GM18511 (cell line): Measurements from ENCODE around the gene GIPC1.
"Not testable (repeated sequence)": the region's sequence is repeated elsewhere in the genome, so short reads cannot be mapped to it uniquely, and the experiment has no call there.

Experiments used
- ATAC-seq: cut with Tn5 transposase; IDR thresholded peaks from one replicate; pipeline ENCODE4 v1.9.1; 2021; ENCODE audit warnings: mild to moderate bottlenecking, moderate library complexity; ENCODE audit not compliant: unreplicated experiment

GIPC1 gene, protein sequence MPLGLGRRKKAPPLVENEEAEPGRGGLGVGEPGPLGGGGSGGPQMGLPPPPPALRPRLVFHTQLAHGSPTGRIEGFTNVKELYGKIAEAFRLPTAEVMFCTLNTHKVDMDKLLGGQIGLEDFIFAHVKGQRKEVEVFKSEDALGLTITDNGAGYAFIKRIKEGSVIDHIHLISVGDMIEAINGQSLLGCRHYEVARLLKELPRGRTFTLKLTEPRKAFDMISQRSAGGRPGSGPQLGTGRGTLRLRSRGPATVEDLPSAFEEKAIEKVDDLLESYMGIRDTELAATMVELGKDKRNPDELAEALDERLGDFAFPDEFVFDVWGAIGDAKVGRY

DNA sequence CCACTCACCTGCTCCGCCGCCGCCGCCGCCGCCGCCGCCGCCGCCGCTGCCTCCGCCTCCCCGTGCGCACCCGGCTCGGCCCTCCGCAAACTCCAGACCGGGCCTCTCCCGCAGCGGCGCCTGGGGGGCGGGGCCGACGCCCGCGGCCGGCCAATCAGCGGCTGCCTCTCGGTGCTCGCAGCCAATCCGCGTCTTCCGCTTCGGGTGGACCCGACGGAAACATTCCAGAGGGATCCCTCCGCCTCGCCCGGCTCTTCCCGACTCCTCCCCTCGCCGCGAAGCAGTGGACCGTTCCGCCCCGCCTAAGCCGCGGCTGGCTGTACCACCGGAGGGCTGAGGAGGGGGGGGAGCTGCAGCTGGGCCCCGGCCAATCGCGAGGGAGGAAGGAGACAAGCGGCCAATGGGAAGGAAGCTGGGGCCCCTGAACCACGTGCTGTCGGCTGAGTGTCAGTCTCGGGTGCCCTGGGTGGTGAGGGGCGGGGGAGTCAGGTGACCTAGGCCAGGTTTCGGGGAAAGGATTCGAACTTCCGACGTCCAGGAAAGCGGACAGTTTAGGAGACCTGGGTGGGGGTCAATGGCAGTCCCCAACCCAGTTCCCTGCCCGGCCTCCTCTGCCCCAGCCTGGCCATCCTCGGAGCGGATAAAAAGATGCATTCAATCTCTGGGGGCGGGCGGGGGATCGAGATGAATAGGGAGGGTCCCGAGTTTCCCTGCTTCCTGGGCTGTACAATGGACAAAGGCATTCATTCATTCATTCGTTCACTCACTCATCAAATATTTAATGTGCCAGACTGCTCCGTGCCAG lies at the start of gene GIPC1:
Gene GIPC1 (minus strand): TSS at position 99 of the 805 bp plus-strand sequence. CDS start 13,151 bp downstream, outside the sequence.
- peak; percentile 76 for ATAC-seq

DNA sequence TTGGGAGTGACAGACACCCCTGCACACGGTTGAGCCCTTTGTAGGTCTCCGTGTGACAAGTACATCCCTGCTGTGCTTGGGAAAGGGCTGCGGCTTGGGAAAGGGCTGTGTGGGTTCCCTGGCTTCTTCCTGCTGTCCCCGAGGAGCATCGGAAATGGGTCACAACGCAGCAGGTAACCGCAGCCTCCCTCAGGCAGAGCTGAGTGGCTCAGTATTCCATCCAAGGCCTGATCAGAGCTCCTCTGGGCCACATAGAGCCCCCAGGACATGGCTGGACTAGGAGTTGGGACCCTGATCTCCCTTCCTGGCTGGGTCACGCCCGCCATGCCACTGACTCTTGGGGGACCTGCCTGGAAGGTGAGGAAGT lies 49.8 kb upstream of the GIPC1 start:
- ATAC-seq: no peak

DNA sequence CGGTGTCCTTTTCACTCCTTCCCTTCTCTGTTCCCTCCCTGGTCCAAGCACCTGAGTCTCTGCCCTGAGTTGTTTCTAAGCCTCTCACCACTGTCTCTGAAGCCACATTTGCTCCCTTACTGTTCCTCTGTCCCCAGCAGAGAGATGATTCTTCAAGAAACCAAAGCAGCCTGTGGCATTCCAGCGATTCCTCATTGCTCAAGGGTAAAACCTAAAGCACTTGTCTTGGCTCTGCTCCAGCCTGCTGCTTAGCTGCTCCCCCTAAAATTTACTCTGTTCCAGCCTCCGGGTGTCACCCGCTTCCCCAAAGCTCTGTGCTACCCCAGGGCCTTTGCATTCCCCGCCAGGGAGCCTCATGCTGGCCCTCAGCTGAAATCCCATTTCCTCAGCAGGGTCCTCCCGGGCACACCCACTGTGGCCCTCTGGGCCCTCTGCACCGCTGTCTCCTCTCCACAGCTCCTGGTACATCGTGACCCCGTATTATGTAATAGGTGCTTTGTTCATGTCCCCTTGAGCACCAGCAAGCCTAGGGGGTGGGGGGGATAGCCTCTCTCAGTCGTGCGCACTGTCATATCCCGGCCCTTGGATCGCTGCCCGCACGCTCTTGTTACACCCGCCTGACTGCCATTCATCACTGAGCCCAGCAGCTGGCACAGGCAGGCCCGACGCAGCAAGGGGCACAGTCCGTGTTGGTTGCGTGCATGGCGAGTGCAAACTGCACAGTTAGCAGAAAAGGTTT lies 49.2 kb upstream of the GIPC1 start:
- ATAC-seq: no peak

DNA sequence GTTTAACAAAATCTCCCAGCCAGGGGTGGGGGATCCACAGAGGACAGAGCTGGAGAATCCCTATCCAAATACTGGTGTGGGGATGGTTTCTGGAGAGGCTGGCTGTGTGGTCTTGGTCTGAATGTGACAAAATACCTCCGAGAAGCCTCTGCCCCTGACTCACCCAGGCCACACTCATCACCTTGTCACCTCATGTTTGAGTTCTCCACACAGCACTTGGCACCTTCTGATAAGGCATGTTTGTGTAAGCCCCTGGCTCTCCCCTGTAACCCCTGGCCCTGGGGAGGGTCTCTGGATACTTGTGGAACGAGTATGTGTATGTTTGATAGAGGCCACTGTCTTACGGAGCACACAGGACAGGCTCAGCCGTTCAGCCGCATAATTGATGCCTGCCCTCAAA lies 48.1 kb upstream of the GIPC1 start:
- no peak for ATAC-seq

DNA sequence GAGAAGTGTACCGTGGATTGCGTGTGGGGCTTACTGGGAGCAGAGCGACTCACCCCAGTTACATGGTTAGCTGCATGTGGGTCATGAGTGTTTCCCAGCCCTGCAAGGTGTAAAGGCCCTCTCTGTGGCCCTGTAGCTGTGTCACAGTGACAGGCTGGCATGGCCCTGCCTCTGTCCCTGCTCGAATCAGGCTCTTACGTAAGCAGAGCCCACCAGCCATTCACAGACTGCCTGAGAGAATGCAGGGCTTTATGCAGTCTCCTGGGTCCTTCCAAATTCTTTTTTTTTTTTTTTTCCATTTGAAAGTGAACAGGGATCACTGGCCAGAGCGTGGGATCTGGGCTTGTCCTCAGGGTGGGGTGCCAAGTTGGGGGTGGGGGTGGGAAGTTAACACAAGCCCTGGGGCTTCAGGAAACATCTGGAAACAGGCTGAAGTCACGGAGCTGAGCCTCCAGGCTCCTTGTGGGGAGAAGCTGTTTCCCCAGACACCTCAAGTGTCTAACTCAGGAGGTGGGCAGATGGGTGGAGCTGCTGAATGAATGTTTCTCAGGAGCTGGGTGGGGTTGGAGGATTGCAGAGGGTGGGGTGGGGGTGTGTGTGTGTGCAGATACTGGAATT lies 46.9 kb upstream of the GIPC1 start:
- ATAC-seq: no peak

DNA sequence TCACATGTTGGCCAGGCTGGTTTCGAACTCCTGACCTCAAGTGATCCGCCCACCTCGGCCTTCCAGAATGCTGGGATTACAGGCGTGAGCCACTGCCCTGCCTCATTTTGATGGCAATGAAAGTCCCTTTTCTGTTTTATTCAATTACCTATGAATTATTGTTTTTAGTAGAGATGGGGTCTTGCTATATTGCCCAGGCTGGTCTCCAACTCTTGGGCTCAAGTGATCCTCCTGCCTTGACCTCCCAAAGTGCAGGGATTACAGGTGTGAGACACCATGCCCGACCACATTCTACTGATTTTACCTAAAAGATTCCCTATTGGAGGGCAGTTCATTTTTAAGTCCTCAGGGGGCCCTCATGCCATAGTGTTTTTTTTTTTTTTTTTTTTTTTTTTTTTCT lies 46.1 kb upstream of the GIPC1 start:
- ATAC-seq: not testable (repeated sequence)

DNA sequence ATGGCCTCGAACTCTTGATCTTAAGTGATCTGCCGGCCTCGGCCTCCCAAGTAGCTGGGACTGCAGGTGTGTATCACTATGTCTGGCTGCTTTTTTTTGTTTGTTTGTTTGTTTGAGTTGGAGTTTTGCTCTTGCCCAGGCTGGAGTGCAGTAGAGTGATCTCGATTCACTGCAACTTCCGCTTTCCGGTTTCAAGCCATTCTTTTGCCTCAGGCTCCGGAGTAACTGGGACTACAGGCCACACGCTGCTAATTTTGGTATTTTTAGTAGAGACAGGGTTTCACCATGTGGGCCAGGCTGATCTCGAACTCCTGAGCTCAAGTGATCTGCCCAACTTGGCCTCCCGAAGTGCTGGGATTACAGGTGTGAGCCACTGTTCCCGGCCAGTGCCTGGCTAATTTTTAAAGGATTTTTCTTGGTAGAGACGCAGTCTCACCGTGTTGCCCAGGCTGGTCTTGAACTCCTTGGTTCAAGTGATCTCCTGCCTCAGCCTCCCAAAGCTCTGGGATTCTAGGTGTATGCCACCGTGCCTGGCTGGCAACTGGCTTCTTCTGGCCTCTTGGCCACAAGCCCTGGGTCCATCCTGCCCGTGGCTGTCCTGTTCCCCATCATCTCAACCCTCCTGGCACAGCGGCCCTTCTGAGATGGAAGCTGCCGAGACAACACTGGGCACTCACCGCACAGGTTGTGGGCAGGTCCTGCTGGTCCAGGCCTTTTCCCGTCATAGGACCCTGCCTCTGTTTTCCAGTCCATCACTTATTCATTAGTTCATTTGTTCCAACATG lies 45.0 kb upstream of the GIPC1 start:
- no peak for ATAC-seq

DNA sequence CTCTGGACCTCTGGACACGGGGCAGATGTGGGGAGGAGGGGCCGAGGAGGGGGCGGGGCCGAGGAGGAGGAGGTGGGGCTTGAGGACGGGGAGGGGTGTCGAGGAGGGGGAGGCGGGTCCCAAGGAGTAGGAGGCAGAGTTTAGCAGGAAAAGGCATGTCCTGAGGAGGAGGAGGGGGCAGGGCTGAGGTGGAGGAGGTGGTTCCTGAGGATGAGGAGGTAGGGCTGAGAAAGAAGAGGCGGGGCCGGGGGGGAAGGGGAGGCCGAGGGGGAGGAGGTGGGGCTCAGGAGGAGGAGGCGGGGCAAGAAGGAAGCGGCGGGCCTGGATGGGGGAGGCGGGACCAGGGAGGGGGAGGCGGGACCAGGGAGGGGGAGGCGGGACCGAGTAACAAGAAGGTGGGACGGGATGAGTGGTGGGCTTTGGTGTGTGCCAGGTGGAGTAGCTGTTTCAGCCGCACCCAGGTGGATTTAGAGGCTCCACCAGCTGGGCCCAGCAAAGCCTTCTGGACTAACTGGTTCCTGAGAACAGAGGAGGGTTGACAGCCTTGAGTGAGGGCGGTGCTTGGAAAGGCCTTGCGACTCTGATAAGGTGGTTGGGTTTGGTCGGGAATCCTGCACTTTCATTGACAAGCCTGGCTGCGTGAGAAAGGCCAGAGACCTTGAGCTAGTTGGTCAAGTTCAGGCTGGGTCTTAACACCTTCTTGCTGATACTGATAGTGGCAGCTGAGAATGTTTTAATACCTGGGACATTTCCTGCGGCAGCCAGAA lies 41.2 kb upstream of the GIPC1 start:
- ATAC-seq: no peak

DNA sequence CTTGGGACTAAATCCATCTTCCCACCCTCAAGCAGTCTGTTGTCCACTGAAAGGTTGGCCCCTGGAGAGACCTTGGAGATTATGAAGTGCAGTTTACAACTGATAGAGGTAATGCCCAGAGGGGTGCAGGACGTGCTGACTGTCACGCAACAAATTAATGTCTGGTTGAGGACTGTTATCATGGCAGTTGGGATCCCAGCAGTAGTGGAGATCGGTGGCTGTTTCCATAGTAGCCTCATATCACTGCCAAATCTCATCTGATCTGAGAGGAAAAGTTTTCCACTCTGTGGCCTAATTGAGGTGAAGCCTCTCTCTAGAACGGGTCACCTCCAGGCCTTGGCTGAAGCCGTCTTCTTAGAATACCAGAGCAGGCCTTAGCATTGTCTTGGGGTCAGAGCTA lies 37.5 kb upstream of the GIPC1 start:
- no peak for ATAC-seq

DNA sequence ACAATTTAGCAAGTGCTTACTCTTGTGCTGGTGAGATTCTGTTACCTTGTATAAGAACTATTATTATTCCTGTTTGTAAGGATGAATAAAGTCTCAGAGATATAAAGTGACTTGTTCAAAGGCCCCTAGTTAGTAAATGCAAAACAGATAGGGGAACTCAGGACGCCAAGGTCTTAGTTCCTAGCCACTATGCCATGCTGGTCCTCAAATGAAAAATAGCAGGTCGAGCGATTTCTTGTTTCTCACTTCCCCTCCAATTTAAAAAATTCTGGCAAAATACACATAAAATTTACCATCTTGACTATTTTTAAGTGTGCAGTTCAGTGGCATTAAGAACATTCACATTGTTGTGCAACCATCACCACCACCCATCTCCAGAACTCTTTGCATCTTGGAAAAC lies 34.6 kb upstream of the GIPC1 start:
- ATAC-seq: no peak

DNA sequence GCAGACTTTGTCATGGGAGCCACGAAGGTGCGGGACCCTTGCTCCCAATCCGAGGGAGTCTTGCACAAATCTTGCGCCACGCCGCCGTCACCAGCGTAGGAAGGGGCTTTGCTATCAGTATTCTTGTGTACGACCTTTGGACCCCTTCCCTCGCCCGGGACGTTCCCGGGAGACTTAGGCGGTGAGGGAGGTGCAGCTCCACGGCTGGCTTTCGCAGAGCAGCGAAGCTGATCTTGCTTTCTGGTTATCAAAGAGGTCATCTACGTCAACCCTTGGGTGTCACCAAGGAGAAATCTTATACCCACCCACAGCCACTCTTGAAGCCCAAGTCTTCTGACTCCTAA lies 34.0 kb upstream of the GIPC1 start:
- ATAC-seq: no peak

DNA sequence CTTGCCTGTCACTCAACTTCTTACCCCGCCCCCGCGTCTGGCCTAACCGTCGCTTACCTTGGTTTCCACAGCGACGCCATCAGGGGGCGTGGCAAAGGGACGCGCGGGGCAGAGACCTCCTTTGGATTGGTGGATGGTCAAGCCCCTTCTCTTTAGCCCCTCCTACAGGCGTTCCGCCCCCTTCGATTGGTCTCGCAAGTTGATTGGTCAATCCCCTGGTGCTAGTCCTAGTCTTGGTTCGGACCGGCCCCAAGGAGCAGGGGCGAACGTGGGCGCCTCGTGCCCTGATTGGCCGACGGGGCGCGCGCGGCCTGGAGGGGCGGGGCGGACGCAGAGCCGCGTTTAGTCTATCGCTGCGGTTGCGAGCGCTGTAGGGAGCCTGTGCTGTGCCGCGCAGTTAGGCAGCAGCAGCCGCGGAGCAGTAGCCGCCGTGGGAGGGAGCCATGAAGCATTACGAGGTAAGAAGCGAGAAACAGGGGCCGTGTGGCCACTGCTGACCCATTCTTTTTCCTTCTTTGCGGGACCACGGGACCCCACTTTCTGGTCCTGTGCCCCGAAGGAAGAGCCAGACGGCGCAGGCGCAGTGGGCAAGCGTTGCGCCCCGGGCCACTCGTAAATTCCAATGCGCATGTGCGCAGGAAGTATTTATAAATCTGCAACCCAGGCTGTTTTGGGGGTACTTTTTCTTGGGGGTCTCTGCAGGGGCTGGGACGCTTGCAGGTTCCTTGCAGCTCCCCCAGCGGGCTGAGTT lies 33.5 kb upstream of the GIPC1 start, which contains the start of gene TECR:
Gene TECR (plus strand): TSS at position 341 of the 751 bp plus-strand sequence. CDS start 103 bp downstream, at position 444.
- peak; percentile 97 for ATAC-seq

DNA sequence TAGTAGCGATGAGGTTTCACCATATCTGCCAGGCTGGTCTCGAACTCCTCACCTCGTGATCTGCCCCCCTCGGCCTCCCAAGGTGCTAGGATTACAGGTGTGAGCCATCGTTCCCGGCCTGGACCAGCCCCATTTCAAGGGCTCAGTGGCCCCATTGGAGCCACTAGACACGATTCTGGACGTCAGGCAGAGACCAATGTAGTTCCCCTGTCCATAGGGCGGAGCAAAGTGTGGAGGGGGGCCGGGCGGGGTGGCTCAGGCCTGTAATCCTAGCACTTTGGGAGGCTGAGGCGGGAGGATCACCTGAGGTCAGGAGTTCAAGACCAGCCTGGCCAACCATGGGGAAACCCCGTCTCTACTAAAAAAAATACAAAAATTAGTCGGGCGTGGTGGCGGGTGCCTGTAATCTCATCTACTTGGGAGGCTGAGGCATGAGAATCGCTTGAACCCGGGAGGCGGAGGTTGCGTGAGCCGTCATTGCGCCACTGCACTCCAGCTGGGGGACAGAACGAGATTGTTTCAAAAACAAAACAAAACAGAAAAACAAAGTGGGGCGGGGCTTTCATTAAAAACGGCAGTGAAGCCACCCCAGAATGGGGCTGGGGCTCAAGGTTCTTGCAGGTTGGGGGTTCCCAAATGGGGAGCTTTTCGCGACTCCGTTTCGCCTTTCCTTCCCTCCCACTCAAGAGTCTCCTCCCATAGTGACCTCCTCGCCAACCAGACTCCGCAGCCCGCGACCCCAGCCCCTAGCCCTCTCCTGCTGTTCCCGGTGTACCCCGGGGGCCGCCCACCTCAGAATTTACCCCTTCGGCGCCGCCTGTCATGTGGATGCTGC lies 32.7 kb upstream of the GIPC1 start:
- ATAC-seq: no peak

DNA sequence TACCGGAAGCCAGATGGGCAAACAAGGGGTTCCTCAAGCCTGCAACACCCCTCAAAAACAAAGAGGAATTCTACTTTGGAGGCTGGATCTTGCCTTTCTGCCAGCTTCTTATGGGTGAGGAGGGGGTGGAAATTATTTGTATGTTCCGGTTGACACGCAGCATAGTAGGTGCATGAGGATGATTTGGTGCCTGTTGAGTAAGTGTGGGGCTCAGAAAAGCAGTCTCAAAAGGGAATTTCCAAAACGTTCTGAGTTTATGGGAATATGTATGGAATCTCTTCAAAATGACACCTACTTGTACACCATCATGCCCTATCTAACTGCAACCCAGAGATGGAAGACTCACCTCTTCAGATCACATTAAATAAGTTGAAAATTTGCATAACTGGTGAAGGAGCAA lies 30.5 kb upstream of the GIPC1 start:
- no peak for ATAC-seq

DNA sequence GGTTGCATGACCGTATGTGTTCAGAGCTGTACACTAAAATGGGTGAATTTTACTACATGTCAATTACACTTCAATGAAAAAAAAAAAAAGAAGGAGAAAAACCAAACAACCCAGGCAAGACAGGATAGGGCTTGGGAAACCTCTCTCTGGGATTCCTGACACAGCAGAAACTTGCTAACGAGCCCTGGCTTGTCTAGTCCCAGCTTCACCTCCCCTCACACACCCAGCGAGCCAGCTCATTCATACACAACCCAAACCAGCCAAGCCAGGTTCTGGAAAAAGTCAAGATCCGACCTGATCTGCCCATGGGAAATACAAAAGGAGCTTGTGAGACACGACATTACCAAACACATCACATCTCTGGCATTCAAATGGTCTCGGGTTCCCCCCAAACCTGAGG lies 29.8 kb upstream of the GIPC1 start:
- ATAC-seq: no peak

DNA sequence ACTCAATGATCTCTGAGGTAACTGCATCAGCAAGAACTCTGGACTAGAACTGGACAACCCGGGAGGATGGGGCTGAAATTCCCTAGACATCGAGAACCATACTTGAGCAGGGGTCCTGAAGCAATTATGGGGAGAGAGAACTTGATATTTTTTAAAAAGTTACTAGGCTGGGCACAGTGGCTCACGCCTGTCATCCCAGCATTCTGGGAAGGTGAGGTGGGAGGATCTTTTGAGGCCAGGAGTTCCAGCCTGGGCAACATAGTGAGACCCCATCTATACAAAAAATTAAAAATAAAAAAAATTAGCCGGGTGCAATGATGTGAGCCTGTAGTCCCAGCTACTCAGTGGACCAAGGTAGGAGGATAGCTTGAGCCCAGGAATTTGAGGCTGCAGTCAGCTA lies 24.6 kb upstream of the GIPC1 start:
- ATAC-seq: no peak

DNA sequence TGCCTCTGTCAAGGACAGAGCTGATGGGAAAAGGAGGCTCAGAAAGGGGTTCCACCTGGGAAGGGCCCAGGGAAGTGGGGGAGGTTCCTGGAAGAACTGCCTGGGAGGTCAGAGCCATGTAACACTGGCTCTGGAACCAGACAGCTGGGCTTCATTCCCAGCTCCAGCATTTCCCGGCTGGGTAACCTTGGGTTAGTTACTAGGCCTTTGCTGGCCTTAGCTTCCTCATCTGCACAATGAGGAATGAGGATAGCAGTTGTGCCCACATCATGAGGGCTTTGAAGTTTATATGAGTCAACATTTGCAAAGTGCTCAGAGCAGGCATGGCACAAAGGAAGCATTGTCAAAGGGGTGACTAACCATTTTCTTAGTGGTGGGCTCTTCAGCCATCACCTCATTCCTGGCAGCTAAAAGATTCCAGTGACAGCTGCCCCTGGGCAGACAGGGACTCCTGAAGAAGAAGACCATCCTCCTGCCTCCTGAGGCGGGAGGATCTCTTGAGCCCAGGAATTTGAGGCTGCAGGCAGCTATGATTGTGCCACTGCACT lies 24.0 kb upstream of the GIPC1 start:
- ATAC-seq: no peak
